Activated CD4-positive, alpha-beta T cell treated with anti-CD3 and anti-CD28 coated beads, Interleukin-2, amount 50 U/mL, for 4 hours (primary cell): ENCODE data around the gene IL17C.
"Not testable (repeated sequence)": the region's sequence is repeated elsewhere in the genome, so short reads cannot be mapped to it uniquely, and the experiment has no call there.

Experiments
- DNase-seq, 2 experiments: peaks; one replicate each; pipeline ENCODE4 v3.0.0-alpha.2; 2020

Gene IL17C, protein sequence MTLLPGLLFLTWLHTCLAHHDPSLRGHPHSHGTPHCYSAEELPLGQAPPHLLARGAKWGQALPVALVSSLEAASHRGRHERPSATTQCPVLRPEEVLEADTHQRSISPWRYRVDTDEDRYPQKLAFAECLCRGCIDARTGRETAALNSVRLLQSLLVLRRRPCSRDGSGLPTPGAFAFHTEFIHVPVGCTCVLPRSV

DNA sequence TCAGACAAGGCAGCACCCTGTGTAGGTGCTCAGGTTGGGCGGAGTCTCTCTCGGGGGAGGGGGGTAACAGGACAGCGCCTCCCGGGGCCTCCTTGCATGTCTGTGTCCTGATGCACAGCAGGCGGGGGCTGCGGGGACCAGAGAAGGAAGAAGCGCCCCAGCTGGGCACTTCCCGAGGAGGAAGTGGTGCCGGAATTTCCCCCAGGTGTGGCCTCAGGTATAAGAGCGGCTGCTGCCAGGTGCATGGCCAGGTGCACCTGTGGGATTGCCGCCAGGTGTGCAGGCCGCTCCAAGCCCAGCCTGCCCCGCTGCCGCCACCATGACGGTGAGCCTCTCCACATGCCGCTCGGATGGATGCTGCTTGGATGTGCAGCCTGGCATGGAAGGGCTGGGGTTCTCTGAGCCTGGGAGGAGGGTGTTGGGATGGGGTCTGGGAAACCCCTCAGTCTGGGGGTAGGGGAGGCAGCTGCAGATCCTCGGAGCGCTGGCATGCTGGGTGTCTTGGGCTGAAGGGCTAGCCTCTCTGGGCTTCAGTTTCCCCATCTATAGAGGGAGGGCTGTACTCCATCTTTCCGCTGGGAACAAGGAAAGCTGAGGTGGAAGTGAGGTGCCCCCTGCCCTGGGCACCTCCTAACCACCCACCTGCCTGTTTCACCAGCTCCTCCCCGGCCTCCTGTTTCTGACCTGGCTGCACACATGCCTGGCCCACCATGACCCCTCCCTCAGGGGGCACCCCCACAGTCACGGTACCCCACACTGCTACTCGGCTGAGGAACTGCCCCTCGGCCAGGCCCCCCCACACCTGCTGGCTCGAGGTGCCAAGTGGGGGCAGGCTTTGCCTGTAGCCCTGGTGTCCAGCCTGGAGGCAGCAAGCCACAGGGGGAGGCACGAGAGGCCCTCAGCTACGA, at the start of gene IL17C:
IL17C (plus strand) TSS at position 250 of the 908 bp plus-strand sequence; CDS start at position 320, 70 bp downstream.
- DNase-seq = no peak

DNA sequence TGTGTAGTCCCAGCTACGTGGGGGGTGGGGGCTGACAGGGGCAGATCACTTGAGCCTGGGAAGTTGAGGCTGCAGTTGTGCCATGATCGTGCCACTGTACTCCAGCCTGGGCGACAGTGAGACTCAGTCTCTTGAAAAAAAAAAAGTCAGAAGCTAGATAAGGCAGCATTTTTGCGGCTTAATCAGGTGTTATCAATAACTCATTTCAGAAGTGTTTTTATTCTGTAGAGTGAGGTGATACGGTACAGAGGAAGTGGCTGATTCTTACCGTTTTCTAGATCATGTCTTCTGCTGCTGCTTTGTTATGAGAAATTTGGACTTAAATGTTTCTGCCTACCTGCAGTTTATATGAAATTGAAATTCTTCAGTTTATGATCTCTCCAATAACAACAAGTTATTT, 49.6 kb upstream of the IL17C start:
- no peak for DNase-seq

DNA sequence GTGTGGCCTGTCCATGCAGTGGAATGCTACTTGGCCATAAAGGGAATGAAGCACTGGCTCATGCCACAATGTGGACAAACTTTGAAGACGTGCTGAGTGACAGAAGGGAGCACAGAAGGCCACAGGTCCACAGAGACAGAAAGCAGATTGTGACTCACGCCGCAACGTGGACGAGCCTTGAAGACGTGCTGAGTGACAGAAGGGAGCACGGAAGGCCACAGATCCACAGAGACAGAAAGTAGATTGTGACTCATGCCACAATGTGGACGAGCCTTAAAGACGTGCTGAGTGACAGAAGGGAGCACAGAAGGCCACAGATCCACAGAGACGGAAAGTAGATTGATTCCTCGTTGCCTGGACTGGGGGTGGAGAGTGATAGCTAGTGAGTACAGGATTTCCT, 48.9 kb upstream of the IL17C start:
- no peak for DNase-seq

DNA sequence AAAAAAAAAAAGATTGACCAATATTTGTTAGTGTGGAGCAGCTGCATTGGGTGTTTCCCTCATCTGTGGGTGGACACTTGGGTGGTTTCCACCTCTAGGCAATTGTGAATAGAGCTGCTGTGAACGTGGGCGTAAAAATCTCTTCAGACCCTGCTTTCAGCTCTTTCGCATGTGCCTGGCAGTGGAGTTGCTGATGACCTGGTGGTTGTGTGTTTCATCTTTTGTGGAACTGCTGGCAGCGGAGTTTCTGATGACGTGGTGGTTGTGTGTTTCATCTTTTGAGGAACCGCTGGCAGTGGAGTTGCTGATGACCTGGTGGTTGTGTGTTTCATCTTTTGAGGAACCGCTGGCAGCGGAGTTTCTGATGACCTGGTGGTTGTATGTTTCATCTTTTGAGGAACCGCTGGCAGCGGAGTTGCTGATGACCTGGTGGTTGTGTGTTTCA, 46.8 kb upstream of the IL17C start:
- DNase-seq = peak; percentile 9 to 26

DNA sequence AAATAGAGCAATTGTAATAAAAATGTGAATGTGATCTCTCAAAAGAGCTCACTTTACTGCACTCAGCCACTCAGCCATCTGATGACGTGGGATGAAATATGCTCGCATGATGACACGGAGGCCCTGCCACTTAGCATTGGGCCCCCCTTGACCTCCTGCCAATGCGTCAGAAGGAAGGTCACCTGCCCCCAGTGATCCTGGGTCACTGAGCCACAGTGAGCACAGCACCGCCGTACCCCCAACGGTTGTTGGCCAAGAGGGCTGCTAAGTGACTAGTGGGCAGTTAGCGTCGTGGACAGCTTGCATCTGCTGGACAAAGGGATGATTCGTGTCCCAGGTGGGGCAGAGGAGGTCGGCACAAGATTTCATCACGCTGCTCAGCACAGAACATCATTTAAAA, 45.3 kb upstream of the IL17C start:
- DNase-seq = no peak

DNA sequence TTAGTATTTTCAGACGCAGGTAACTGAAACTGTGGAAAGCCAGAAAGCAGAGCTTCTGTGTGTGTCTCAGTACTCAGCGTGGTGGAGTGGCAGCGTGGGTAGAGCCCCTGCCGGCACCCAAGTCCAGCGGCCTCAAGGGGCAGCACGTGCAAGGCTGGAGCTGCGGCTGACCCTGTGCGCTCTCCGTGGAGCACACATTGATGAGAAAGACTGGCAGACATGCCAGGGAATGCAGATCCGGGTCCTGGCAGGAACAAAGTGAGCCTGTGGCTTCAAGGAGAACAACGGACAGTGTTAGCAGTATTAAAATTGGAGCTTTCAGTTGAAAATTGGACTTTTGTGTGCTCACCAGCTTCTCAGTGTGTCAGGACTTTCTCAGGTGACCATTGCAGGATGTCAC, 44.9 kb upstream of the IL17C start:
- no peak for DNase-seq

DNA sequence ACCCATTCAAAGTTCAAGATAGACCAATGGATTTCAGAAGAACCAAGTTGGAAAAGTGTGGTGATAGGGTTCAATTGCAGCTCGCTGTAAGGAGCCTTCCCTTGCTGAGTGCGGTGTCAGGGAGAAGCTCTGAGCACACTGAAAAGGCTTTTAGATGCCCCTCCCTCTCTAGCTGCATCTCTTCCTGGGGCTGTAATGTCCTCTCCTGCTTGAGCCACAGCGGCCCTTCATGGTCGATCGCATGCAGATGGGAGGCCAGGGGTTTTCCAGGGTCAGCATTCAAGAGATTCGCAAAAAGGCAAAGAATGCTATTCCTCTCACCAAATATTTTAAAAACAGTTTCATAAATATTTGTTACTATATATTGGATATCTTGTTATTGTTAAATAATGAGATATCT, 44.5 kb upstream of the IL17C start:
- no peak for DNase-seq

DNA sequence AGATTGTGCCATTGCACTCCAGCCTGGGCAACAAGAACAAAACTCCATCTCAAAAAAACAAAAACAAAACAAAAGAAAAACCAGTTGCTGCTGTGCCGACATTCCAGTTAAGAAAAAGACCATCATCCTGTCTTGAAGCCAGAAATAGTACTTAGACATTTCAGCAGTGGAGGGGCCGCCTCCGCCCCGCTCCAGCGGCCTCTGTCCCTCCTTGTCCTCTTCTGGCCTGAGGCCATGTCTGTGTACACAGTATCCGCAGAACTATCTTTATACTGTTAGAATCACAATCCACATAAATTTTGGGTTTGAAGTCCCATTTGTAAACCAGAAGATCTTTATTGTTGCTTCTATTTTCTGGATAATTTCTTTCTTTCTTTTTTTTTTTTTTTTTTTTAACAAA, 43.3 kb upstream of the IL17C start:
- no peak for DNase-seq

DNA sequence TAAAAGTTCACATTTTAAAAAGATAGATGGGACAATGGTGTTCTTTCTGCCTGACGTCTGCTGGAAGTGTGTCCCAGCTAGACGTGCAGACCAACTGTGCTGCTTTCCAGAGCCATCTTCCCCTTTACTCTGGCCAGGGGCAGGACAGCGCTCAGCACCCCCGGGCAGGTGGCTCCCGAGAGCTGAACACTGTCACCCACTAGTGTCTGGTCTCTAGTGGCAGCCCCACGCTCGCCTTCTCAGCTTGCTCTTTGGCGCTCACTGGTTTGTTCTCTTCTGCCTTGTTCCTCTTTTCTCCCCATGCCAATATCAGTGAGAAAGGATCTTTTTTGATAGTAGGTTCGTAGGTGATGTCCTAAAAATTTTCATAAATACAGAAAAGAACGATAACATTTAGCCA, 42.5 kb upstream of the IL17C start:
- no peak for DNase-seq

DNA sequence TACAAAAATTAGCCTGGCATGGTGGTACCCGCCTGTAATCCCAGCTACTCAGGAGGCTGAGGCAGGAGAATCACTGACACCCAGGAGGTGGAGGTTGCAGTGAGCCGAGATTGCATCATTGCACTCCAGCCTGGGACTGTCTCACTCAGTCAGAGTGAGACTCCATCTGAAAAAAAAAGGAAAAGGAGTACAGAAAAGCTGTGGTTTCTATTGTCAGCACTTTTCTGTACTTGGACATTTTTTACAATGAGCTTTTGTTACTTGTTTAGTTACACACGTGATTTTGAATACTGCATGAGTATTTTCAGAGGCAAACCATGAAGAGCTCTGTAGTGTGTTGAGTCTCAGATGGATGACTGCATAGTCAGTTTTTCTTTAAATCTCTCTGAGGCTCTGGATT, 41.9 kb upstream of the IL17C start:
- DNase-seq = no peak

DNA sequence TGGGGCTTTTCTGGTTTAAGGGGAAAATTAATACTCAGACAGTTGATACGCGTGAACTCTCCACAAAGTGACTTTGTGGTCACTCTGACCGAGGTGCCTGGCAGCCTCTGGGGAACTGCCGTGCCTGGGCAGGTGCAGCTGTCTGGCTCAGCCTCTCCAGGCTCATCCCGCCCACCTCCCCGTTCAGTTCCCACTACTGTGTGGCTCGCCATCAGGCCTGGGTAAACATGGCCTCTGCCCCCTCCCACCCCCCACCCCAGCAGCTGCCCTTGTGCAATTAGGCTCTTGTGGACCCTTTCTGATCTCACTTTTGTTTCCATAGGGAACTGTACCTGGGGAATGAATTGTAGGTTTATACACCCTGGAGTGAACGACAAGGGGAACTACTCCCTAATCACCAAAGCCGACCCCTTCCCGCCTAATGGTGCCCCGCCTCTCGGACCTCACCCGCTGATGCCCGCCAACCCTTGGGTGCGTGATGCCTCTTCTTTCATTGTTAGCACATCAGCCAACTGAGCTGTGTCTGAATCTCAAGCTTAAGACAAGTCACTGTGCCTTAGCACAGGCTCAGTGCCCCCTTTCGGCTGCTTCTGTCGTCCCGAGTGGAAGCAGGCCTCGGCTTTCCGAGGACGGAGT, 40.4 kb upstream of the IL17C start:
- no peak for DNase-seq

DNA sequence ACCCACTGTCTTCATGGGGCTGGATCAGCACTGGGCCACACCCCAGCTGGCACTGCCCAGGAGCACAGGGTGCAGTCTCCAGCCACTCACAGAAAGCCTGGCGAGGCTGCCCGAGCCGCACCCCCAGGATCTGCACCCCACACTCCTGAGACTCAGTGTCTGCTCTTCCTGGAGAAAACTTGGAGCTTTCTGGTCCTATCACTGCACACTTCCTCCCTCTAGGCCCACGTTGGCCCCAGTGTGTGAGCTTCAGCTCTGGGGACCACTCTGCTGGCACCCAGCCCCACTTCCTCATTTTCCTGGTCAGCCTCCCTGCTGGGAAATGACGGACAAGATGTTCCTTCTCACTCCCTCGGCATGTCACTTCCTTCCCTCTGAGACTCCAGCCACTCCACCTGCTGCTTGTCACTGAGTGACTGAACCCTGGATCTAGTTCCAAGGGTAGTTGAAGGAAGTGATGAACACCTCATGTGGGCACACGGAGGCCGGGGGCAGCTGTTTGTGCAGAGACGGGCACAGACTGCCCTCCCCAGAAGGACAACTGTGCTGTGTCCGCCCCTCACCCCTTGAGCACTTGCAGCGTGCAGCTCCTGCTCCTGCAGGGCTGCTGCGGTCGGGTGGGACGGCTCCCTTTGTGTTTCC, 39.2 kb upstream of the IL17C start:
- no peak for DNase-seq

DNA sequence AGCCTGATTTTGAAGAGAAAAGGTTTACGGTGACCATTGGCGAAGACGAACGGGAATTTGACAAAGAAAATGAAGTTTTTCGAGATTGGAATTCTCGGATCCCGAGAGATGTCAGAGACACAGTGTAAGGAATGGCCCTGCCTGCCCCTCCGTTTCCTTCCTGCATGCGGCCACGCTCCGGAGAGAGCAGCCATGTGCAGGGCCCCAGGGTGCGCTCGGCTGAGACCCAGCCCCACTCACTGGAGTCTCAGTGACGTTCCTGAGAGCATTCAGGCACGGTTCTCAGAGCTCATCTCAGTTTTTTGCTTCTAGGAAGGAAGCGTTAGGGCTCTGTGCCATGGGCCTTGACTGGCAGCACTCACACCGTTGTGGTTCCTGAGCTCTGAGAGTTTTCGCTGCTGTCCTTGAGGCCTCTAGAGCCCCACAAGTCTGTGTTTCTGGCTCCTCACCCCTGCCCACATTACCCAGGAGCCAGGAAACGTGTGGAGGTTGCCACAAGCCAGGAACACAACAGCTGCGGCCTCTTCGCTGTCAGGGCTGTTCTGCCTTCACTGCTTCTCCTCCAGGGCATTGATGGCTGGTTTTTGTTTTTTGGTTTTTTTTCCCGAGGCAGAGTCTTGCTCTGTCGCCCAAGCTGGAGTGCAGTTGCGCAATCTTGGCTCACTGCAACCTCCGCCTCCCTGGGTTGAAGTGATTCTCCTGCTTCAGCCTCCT, 38.4 kb upstream of the IL17C start:
- no peak for DNase-seq

DNA sequence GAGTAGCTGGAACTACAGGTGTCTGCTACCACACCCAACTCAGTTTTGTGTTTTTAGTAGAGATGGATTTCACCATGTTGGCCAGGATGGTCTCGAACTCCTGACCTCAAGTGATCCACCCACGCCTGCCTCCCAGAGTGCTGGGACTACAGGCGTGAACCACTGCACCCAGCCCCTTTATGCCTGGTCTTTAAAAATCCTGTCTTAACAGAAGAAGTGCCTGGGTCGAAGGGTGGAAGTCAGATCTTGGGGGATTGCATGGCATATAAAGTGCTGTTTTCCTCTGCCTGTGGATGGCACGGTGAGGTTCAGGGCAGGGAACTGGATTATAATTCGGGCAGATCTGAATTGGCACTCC, 37.9 kb upstream of the IL17C start:
- no peak for DNase-seq

DNA sequence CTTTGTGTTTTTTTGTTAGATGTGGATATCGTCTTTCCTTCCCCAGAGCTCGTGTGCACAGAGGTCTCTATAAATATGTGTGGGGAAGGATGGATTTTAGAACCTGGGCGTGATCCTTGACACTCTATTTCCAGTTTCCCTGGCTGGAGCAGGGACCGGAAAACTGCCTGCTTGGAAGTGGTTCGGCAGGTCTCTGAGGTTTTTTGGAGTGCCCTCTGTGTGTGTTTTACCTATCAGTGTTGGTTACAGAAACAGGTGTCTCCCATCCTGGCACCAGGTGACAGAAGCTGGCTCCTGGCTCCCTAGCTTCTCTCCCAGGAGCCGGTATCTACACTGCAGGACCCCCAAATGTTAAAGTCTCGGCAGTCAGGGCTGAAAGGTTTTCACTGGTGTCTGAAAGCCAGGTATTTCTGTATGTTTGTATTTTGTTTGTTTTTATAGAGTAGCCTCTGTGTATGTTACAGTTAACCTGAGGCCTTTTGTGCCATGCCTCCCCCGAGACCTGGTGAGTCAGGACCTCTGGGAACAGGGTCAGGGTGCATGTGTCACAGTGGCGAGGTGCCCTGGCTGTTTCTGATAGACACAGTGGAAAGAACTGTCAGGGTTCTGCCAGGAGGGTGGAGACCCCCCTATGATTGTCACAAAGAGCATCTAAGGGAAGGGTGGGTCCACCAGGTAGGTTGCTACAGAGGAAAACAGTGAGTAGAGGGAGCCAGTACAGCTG, 36.9 kb upstream of the IL17C start:
- DNase-seq = no peak

DNA sequence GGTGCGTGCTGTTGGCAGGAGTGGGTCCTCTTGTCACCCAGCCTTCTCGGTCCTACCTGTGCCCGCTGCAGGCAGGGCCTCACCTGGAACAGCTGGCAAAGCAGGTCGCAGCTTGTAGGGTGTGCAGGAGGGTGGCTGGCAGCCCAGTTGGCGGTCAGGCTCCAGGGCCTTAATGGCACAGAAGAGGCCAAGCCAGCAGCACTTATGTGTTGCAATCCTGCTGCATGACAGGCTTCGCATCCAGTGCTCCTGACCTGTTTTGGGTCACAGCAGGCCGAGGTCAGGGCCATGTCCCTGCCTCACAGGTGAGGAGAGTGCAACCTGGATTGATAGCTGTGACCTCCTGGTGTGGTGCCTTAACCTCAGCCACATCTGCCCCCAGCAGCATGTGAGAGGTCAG, 36.3 kb upstream of the IL17C start:
- no peak for DNase-seq

DNA sequence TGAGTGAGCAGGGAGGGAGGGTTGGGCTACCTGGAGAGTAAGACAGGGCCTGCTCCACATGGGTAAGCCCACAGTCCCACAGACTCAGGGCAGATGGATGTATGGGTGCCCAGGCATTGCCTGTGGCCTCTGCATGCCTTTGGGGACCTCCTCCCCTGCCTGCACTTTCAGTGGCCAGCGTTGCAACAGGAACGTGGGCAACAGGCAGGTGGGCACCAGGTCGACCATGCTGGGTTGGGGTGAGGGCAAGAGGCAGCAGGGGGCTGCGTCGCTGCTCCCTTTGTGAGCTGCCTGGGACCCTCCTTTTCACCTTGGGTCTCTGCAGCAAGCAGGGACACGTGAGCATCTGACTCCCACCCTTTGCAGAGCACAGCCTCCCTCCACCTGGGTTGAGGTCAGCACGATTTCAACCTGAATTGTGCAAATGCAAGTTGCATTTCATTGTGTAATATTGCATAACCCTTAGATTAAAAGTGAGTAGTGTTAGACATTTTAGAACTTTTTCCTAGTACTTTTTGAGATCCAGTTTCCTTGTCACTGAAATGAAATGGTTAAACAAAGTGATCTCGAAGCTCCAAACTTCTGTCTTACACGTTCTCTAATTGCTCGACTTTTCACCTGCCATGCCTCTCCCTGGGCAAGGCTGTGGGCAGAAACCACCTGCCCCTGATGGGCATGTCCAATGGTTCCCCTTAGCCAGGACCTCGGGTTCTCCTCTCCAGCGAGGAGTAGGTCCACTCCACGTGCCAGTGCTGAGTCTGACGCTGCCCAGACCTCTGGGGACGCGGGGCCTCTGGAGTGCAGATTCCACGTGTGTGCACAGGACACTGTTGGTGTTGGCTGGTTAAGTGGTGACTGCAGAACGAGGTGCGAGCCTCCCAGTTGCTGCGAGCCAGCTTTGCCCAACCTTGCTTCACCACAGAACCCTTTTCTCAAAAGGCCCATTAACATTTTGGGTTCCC, 32.9 kb upstream of the IL17C start:
- DNase-seq = no peak

DNA sequence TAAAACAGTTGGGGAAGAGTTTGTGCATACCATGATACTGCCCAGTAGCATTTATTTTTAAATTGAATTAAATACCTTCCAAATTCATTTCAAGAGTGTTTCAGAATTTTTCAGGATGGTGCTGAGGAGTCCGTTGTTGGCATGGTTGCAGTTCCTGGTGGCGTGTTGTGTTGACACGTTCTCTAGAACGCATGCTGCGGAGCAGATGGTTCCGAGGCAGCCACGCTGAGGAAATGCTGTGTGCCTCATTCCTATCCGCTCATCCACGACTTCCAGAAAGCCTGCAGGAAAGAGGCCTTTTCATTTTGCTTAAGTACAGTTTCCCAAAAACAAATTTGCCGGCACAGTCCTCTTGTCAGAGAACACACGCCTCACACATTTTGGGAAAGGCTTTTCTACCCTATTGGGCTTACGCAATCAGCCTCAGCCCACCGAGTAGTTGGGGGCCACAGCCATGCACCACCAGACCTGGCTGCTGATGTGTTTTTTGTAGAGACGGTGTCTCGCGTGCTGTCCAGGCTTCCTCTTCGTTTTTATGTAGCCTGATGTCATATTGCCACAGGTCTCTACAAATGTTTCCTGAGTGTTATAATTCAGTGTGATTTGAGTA, 32.1 kb upstream of the IL17C start:
- DNase-seq = no peak

DNA sequence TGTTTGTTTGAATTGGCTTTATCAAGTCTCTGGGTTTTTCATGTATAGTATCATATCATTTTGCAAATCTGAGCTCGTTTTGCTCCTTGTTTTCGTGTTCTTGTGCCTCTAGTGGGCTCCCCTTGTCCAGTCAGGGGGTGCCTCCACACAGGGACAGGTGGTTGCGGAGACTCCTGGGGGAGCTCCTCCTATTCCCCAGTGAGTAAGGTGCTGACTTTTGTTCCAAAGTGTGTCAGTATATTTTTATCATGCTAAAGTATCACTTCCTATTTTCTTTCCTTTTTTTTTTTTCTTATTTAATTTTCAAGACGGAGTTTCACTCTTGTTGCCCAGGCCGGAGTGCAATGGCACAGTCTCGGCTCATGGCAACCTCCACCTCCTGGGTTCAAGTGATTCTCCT, 30.3 kb upstream of the IL17C start:
- no peak for DNase-seq

DNA sequence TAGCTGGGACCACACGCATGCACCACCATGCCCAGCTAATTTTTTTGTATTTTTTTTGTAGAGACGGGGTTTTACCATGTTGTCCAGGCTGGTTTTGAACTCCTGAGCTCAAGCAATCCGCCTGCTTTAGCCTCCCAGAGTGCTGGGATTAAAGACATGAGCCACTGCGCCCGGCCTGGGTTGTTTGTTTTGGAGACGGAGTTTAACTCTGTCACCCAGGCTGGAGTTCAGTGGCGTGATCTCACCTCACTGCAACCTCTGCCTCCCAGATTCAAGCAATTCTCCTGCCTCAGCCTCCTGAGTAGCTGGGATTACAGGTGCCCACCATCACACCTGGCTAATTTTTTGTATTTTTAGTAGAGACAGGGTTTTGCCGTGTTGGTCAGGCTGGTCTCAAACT, 28.9 kb upstream of the IL17C start:
- not testable (repeated sequence) for DNase-seq

DNA sequence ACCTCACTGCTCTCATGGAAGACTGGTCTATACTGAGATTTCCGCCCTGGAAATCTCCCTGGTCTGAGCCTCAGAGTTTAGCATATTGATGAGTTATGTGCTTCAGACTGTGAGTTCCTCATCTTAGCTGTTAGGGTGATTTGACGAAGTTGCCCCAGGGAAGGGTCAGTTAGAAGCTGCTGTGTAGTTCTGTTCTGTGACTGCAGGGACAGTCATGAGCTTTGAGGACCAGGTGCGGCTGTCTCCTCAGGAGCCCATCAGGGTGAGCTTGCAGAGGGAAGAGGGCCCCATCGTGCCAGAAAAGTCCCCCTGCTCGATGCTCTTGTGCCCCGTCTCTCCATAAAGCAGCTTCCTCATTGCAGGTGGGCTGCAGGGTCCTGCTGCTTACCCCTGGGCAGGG, 28.3 kb upstream of the IL17C start:
- DNase-seq = no peak
